ENCODE measurements around the gene CHD3.

DNA sequence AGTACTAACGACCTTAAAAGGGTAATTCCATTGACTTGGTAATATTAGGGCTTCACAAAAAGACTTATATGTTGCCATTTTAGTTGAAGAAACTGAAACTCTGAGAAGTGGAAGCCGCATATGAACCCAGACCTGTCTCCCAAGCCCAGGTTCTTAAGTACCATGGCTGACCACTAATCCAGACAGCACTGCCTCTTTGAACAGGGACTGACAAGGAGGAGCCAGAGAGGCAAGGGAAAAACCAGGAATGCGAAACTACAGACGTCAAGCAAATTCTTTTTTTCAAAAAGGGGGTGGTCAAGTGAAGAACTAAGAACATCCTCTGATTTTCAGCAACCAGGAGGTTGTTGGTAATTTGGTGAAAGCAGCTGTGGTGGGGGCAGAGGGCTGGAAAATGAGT is 15.5 kb upstream of the CHD3 start:
- TF ChIP-seq, protein P1, sequence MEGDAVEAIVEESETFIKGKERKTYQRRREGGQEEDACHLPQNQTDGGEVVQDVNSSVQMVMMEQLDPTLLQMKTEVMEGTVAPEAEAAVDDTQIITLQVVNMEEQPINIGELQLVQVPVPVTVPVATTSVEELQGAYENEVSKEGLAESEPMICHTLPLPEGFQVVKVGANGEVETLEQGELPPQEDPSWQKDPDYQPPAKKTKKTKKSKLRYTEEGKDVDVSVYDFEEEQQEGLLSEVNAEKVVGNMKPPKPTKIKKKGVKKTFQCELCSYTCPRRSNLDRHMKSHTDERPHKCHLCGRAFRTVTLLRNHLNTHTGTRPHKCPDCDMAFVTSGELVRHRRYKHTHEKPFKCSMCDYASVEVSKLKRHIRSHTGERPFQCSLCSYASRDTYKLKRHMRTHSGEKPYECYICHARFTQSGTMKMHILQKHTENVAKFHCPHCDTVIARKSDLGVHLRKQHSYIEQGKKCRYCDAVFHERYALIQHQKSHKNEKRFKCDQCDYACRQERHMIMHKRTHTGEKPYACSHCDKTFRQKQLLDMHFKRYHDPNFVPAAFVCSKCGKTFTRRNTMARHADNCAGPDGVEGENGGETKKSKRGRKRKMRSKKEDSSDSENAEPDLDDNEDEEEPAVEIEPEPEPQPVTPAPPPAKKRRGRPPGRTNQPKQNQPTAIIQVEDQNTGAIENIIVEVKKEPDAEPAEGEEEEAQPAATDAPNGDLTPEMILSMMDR (IDR thresholded peaks at IDR 0.05; ENCODE audit: poor library complexity, severe bottlenecking), result no peak
- TF ChIP-seq, protein P2, sequence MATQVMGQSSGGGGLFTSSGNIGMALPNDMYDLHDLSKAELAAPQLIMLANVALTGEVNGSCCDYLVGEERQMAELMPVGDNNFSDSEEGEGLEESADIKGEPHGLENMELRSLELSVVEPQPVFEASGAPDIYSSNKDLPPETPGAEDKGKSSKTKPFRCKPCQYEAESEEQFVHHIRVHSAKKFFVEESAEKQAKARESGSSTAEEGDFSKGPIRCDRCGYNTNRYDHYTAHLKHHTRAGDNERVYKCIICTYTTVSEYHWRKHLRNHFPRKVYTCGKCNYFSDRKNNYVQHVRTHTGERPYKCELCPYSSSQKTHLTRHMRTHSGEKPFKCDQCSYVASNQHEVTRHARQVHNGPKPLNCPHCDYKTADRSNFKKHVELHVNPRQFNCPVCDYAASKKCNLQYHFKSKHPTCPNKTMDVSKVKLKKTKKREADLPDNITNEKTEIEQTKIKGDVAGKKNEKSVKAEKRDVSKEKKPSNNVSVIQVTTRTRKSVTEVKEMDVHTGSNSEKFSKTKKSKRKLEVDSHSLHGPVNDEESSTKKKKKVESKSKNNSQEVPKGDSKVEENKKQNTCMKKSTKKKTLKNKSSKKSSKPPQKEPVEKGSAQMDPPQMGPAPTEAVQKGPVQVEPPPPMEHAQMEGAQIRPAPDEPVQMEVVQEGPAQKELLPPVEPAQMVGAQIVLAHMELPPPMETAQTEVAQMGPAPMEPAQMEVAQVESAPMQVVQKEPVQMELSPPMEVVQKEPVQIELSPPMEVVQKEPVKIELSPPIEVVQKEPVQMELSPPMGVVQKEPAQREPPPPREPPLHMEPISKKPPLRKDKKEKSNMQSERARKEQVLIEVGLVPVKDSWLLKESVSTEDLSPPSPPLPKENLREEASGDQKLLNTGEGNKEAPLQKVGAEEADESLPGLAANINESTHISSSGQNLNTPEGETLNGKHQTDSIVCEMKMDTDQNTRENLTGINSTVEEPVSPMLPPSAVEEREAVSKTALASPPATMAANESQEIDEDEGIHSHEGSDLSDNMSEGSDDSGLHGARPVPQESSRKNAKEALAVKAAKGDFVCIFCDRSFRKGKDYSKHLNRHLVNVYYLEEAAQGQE (IDR thresholded peaks at IDR 0.05; ENCODE audit: borderline replicate concordance), result no peak
- no peak for TF ChIP-seq EP300 (conservative IDR thresholded peaks at IDR 0.05; ENCODE audit: poor library complexity, severe bottlenecking)
- no peak for TF ChIP-seq EZH2 (IDR thresholded peaks at IDR 0.05; ENCODE audit: borderline replicate concordance, insufficient read depth, low read length, poor library complexity, severe bottlenecking)
- TF ChIP-seq TAF1 (IDR thresholded peaks at IDR 0.05; ENCODE audit: low read depth), result no peak
